ENCODE results near the gene SND1.

SND1 gene

DNA sequence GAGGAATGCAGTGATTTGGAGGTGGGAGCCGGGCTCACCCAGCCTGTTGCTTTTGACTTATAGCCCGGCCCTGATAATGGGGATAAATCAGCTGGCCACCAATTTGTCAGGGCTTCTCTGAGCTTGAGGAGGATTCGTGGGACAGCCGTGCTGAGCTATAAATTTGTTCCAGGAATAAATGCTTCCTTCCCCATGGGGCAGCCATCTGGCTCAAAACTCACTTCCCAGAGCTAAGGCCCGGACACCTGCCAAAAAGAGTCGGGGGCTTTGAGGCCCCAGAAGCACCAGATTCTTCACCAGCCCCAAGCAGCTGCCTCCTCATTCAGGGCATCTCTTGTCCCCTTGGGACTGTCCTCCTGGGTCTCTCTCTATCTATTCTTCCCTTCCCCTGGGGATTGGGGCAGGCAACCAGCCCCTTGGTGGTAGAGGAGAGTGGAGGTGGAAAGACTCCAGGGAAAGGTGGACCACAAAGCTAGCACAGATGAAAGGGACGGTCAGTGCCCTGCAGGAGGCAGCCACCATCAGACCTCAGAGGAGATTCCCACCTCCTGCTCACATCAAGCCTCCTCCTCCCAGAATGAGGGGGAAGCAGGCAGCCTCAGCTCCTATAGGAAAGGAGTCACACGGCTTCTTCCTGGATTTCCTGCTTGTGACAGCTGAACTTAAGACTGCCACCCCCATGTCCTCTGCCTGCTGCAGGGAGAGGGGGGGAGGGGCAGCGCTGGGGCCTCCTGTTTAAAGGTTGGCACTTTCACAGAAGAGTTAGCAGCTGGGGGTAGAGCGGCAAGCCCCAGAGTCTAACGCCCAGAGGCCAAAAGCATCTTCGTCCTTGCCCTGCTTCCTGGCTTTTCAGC is 423.5 kb downstream of the SND1 start:
- no peak overlapping the region for H3K4me3 ChIP-seq (ENCODE audit: low read depth, low read length)
- TF ChIP-seq, protein P1, sequence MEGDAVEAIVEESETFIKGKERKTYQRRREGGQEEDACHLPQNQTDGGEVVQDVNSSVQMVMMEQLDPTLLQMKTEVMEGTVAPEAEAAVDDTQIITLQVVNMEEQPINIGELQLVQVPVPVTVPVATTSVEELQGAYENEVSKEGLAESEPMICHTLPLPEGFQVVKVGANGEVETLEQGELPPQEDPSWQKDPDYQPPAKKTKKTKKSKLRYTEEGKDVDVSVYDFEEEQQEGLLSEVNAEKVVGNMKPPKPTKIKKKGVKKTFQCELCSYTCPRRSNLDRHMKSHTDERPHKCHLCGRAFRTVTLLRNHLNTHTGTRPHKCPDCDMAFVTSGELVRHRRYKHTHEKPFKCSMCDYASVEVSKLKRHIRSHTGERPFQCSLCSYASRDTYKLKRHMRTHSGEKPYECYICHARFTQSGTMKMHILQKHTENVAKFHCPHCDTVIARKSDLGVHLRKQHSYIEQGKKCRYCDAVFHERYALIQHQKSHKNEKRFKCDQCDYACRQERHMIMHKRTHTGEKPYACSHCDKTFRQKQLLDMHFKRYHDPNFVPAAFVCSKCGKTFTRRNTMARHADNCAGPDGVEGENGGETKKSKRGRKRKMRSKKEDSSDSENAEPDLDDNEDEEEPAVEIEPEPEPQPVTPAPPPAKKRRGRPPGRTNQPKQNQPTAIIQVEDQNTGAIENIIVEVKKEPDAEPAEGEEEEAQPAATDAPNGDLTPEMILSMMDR (IDR thresholded peaks at IDR 0.05; ENCODE audit: low read depth, low read length) = no peak

DNA sequence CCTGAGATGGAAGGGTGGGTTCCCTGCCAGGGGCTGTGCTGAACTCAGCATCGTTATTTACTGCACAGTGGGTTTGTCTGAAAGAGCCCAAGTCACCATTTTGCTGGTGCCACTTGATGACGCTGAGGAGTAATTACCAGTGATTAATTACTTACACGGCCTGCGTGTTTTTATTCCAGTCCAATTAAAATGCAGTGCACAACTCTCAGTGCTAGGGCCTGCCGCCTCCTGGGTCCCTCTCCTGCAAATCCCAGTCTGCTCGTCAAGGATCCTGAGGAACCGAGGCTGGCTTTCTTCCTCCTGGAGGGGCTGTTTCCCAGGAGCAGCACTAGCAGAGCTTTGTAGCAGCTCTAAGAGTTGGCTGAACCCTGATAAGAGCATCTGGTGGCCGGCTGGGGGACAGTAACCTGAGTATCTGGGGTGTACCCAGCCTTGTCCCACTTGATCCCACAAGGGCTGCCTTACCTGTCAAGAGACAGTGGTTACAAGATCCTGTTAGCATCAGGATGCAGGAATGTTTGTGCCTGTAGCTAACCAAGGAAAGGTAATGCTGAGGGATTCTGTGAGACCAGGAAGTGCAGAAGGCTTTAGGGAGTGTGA is 424.3 kb downstream of the SND1 start:
- H3K4me3 ChIP-seq (ENCODE audit: low read depth, low read length) = no peak overlapping the region
- TF ChIP-seq, protein P1 (IDR thresholded peaks at IDR 0.05; ENCODE audit: low read depth, low read length) = no peak

DNA sequence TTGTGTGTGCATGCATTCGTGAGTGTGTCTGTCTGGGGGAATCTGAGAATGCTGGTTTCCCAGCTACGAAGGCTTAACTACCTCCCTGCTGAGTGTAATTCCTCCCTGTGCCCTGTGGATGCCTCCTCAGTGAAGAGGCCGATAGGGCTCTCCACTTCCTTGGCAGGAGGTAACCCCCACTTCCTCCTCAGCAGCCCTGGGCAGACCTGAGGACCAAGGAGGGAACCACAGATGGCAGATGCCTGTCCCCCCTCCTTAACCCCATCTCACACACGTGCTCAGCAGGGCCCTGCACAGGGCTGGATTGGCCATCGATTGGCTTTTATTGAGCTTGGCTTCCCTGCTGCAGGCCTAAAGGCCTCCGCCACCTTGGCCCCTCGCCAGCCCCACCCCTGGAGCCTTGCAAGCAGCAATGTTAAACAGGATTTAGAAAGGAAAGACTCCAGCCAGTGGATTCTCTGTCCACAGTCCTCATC is 424.8 kb downstream of the SND1 start:
- TF ChIP-seq, protein P1 (IDR thresholded peaks at IDR 0.05; ENCODE audit: low read depth, low read length) = no peak
- no peak overlapping the region for H3K4me3 ChIP-seq (ENCODE audit: low read depth, low read length)

GRCh38 chr7:128078309-128078708 is 426.3 kb downstream of the SND1 start:
- H3K4me3 ChIP-seq (ENCODE audit: low read depth, low read length) = no peak overlapping the region
- TF ChIP-seq, protein P1 (IDR thresholded peaks at IDR 0.05; ENCODE audit: low read depth, low read length) = no peak

DNA sequence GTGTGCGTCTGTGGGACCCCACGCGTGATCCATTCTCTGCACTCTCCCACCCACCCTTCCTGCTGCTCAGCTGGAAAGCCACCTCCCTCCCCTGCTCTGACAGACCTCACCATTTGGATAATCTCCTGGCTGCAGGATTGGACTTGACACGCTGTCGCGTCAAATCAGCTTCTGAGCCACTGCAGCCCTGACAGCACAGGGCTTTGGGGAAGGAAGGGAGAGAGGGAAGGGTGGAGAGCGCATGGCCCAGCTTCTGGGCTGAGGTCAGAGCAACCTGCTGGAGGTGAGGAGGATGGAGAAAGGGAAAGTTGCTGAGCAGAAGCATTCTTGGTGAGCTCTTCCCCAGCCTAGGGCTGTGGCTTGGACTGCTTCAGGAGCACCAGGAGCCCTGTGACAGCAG is 428.2 kb downstream of the SND1 start:
- TF ChIP-seq, protein P1 (IDR thresholded peaks at IDR 0.05; ENCODE audit: low read depth, low read length) = no peak
- no peak overlapping the region for H3K4me3 ChIP-seq (ENCODE audit: low read depth, low read length)

GRCh38 chr7:128081351-128081750 is 429.4 kb downstream of the SND1 start:
- TF ChIP-seq, protein P1 (IDR thresholded peaks at IDR 0.05; ENCODE audit: low read depth, low read length) = no peak
- H3K4me3 ChIP-seq (ENCODE audit: low read depth, low read length) = no peak overlapping the region

GRCh38 chr7:128081808-128082207 is 429.8 kb downstream of the SND1 start:
- no peak overlapping the region for H3K4me3 ChIP-seq (ENCODE audit: low read depth, low read length)
- TF ChIP-seq, protein P1 (IDR thresholded peaks at IDR 0.05; ENCODE audit: low read depth, low read length) = no peak
